ENCODE data around the gene KLHL36.

The KLHL36 gene

DNA sequence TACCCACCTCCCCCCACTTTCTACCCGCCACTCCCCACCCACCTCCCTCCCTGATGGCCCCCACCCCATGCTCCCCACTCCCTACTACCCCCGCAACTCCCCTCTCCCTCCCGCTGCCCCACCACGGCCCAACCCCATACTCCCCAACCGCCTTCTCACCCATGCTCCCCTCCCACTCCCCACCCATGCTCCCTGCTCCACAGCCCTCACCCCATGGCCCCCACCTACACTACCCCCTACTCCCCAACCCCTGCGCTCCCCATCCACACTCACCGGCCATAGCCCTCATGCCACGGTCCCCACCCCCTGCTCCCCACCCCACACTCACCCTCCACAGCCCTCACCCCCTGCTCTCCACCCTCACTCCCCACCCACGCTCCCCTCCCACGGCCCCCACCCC lies 44.4 kb upstream of the KLHL36 start:
- no peaks in the 10 kb centered on the region for H3K36me3 ChIP-seq (ENCODE audit: insufficient read depth)
- H3K4me3 ChIP-seq (IDR thresholded peaks at IDR 0.05; ENCODE audit: insufficient read depth, low read depth, low read length) = no peak overlapping the region
- TF ChIP-seq, protein P1, sequence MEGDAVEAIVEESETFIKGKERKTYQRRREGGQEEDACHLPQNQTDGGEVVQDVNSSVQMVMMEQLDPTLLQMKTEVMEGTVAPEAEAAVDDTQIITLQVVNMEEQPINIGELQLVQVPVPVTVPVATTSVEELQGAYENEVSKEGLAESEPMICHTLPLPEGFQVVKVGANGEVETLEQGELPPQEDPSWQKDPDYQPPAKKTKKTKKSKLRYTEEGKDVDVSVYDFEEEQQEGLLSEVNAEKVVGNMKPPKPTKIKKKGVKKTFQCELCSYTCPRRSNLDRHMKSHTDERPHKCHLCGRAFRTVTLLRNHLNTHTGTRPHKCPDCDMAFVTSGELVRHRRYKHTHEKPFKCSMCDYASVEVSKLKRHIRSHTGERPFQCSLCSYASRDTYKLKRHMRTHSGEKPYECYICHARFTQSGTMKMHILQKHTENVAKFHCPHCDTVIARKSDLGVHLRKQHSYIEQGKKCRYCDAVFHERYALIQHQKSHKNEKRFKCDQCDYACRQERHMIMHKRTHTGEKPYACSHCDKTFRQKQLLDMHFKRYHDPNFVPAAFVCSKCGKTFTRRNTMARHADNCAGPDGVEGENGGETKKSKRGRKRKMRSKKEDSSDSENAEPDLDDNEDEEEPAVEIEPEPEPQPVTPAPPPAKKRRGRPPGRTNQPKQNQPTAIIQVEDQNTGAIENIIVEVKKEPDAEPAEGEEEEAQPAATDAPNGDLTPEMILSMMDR (conservative IDR thresholded peaks at IDR 0.05; ENCODE audit: low read depth, low read length) = no peak
- H3K4me1 ChIP-seq (ENCODE audit: low read depth, poor library complexity, severe bottlenecking) = no peaks in the 10 kb centered on the region
- H3K27ac ChIP-seq = no peak overlapping the region
- no peaks in the 10 kb centered on the region for H3K79me2 ChIP-seq (ENCODE audit: insufficient read depth, low read depth)
- no peaks in the 10 kb centered on the region for H4K20me1 ChIP-seq (ENCODE audit: insufficient read depth)
- no peak overlapping the region for H3K4me2 ChIP-seq
- peaks cover 50% of the 10 kb centered on the region for H3K27me3 ChIP-seq (ENCODE audit: insufficient read depth, low read depth)
- no peak overlapping the region for H3K9ac ChIP-seq
- H2AFZ ChIP-seq (ENCODE audit: low read depth) = no peak overlapping the region

DNA sequence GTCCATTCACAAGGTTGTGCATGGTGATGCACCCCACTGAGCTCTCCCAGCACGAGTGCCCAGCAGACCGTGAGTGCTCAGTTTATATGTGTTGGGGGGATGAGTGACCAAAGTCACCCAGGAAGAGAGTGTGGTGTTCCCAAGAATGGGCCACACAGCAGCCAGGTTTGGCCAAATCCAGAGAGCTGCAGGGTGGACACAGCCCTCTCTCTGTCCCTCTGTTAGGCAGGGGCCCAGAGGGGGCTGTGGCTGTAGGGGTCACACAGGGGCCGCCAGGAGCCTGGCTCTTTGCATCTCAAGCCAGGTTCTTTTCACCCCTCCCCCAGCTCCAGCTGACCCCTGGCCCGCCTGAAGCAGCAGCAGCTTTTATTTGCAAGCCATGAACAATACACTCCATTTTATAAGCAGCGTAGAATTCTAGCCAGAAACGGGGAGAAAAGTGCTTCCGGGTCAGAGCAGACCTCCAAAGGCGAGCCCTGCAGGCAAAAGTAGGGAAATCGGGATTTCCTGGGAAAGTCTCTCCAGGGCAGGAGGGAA lies 43.8 kb upstream of the KLHL36 start:
- H2AFZ ChIP-seq (ENCODE audit: low read depth) = no peak overlapping the region
- TF ChIP-seq, protein P1 (conservative IDR thresholded peaks at IDR 0.05; ENCODE audit: low read depth, low read length) = no peak
- no peak overlapping the region for H3K9ac ChIP-seq
- H4K20me1 ChIP-seq (ENCODE audit: insufficient read depth) = no peaks in the 10 kb centered on the region
- no peak overlapping the region for H3K4me2 ChIP-seq
- H3K27ac ChIP-seq = no peak overlapping the region
- no peaks in the 10 kb centered on the region for H3K79me2 ChIP-seq (ENCODE audit: insufficient read depth, low read depth)
- H3K27me3 ChIP-seq (ENCODE audit: insufficient read depth, low read depth) = peaks cover 46% of the 10 kb centered on the region
- H3K4me3 ChIP-seq (IDR thresholded peaks at IDR 0.05; ENCODE audit: insufficient read depth, low read depth, low read length) = no peak overlapping the region
- H3K36me3 ChIP-seq (ENCODE audit: insufficient read depth) = no peaks in the 10 kb centered on the region
- H3K4me1 ChIP-seq (ENCODE audit: low read depth, poor library complexity, severe bottlenecking) = no peaks in the 10 kb centered on the region

GRCh38 chr16:84605339-84605848 lies 42.9 kb upstream of the KLHL36 start:
- Histone ChIP-seq H3K27me3 (ENCODE audit: insufficient read depth, low read depth) (peaks cover 45% of the 10 kb centered on the region), H3K79me2 (ENCODE audit: insufficient read depth, low read depth) (no peaks in the 10 kb centered on the region), H3K36me3 (ENCODE audit: insufficient read depth) (no peaks in the 10 kb centered on the region), H2AFZ (ENCODE audit: low read depth) (no peak overlapping the region), H3K9ac (no peak overlapping the region), H3K4me3 (IDR thresholded peaks at IDR 0.05; ENCODE audit: insufficient read depth, low read depth, low read length) (no peak overlapping the region), H3K4me1 (ENCODE audit: low read depth, poor library complexity, severe bottlenecking) (no peaks in the 10 kb centered on the region), H4K20me1 (ENCODE audit: insufficient read depth) (no peaks in the 10 kb centered on the region), H3K27ac (no peak overlapping the region), H3K4me2 (no peak overlapping the region)
- TF ChIP-seq, protein P1 (conservative IDR thresholded peaks at IDR 0.05; ENCODE audit: low read depth, low read length) = no peak

DNA sequence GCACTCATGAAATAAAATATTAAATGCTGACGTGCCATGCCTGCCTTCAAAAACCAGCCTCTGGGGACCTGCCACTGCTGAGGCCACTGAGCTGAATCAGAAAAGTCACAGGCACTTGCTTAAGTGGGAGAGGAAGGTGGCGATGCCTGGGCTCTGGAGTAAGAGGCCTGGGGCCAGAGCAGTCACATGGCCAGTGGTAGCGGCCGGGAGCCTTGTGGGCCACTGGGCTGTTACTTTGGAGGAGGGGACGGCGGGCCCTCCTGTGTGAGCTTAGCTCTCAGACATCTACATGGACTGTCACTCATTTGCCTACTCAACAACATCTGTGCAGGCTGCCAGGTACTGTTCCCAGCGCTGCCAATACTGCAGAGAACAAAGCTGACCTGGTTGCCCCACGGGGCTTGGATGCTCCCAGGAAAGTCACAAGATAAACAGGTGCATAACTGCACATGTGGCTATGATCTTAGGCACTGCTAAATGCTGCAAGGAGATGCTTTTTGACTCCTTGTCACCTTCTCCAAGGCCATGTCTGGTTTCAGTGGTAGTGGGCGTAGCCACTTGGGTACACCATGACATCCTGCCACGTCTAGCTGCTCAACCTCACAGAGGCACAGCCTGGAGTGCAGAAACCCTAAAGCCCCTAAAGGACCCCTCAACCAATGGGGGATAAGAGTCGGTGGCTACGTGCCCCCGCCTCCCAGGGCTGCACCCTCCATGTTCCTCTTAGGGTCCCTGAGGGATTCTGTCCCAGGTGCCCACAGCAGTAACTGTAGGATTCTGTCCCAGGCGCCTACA lies 42.0 kb upstream of the KLHL36 start:
- Histone ChIP-seq H4K20me1 (ENCODE audit: insufficient read depth) (no peaks in the 10 kb centered on the region), H3K4me2 (no peak overlapping the region), H3K36me3 (ENCODE audit: insufficient read depth) (no peaks in the 10 kb centered on the region), H3K4me3 (IDR thresholded peaks at IDR 0.05; ENCODE audit: insufficient read depth, low read depth, low read length) (no peak overlapping the region), H2AFZ (ENCODE audit: low read depth) (no peak overlapping the region), H3K4me1 (ENCODE audit: low read depth, poor library complexity, severe bottlenecking) (no peaks in the 10 kb centered on the region), H3K27ac (no peak overlapping the region), H3K27me3 (ENCODE audit: insufficient read depth, low read depth) (peaks cover 39% of the 10 kb centered on the region), H3K9ac (no peak overlapping the region), H3K79me2 (ENCODE audit: insufficient read depth, low read depth) (no peaks in the 10 kb centered on the region)
- TF ChIP-seq, protein P1 (conservative IDR thresholded peaks at IDR 0.05; ENCODE audit: low read depth, low read length) = no peak
